ENCODE data around the gene MED8.

Gene MED8

DNA sequence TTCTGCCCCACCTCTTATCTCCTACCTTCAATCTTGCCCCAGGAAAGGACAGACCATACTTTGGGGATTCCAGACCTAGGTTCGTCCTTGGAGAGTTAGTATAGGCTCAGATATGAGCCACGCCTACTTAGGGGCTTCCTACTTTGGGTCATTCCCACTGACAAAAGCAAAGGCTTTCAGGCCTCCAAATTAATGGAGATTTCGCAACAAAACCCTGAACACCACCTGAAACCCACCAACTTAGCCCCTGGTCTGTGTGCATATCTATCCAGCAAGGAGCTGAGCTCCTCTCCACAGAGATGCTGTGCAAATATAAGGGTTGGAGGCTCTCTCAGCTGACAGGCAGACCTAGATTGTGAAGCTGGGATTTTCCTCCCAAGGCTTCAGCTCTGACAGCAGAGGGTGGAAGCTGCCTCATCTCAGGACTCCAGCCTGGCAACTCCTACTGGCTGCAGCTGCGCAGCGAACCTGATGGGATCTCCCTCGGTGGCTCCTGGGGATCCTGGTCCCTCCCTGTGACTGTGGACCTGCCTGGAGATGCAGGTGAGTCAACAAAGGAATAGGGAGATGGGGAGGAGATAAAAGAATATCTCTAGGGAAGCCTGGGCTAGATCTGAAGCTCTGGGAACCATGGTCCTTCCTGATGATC is 49.9 kb downstream of the MED8 start:
- H3K4me1 ChIP-seq (ENCODE audit: insufficient read depth, poor library complexity, severe bottlenecking) = no peaks in the 10 kb centered on the region
- DNase-seq (ENCODE audit: low spot score) (no peak), ATAC-seq (ENCODE audit: low read depth) (no peak)
- no peaks in the 10 kb centered on the region for H3K36me3 ChIP-seq (ENCODE audit: low read depth)
- H3K9me3 ChIP-seq (ENCODE audit: severe bottlenecking) = no peaks in the 10 kb centered on the region
- TF ChIP-seq, protein P1, sequence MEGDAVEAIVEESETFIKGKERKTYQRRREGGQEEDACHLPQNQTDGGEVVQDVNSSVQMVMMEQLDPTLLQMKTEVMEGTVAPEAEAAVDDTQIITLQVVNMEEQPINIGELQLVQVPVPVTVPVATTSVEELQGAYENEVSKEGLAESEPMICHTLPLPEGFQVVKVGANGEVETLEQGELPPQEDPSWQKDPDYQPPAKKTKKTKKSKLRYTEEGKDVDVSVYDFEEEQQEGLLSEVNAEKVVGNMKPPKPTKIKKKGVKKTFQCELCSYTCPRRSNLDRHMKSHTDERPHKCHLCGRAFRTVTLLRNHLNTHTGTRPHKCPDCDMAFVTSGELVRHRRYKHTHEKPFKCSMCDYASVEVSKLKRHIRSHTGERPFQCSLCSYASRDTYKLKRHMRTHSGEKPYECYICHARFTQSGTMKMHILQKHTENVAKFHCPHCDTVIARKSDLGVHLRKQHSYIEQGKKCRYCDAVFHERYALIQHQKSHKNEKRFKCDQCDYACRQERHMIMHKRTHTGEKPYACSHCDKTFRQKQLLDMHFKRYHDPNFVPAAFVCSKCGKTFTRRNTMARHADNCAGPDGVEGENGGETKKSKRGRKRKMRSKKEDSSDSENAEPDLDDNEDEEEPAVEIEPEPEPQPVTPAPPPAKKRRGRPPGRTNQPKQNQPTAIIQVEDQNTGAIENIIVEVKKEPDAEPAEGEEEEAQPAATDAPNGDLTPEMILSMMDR (IDR thresholded peaks at IDR 0.05; ENCODE audit: poor library complexity, severe bottlenecking) = no peak
- no peak overlapping the region for H3K4me3 ChIP-seq (ENCODE audit: severe bottlenecking)
- no peaks in the 10 kb centered on the region for H3K27me3 ChIP-seq (ENCODE audit: insufficient read depth, poor library complexity, severe bottlenecking)
- no peak overlapping the region for H3K27ac ChIP-seq (ENCODE audit: poor library complexity, severe bottlenecking)

DNA sequence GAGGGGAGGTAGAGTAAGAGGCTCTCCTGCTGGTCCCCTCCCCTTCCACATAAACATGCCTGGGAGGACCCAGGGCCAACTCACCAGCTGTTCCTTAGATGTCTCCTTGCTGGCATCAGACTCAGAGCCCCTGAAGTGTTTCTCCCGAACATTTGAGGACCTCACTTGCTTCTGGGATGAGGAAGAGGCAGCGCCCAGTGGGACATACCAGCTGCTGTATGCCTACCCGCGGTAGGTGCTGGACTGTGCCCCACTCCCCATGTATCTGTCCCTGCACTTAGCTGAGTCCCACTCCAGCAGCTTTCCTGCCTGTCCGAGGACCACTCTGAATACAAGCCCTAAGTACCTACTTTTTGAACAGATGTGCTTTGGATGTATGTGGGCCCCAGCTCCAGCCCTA is 51.6 kb downstream of the MED8 start:
- DNase-seq (ENCODE audit: low spot score) (no peak), ATAC-seq (ENCODE audit: low read depth) (no peak)
- TF ChIP-seq, protein P1 (IDR thresholded peaks at IDR 0.05; ENCODE audit: poor library complexity, severe bottlenecking) = no peak
- H3K9me3 ChIP-seq (ENCODE audit: severe bottlenecking) = no peaks in the 10 kb centered on the region
- H3K4me1 ChIP-seq (ENCODE audit: insufficient read depth, poor library complexity, severe bottlenecking) = no peaks in the 10 kb centered on the region
- no peak overlapping the region for H3K4me3 ChIP-seq (ENCODE audit: severe bottlenecking)
- no peaks in the 10 kb centered on the region for H3K36me3 ChIP-seq (ENCODE audit: low read depth)
- no peak overlapping the region for H3K27ac ChIP-seq (ENCODE audit: poor library complexity, severe bottlenecking)
- no peaks in the 10 kb centered on the region for H3K27me3 ChIP-seq (ENCODE audit: insufficient read depth, poor library complexity, severe bottlenecking)

DNA sequence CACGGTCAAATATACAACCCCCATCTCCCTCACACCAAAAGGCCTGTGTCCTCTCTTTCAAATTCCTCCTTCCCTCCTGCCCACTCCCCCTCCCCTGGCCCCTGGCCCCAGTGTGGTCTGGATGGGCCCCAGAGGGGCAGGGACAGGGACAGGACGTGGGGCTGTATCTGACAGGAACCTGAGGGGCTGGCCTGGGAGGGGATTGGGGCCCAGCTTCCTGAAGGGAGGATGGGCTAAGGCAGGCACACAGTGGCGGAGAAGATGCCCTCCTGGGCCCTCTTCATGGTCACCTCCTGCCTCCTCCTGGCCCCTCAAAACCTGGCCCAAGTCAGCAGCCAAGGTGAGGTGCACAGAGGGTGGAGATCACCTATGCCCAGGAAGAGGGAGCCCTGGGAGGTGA is 52.0 kb downstream of the MED8 start, which contains the start of gene MPL:
TSS of gene MPL (plus strand) at position 231 of the 400 bp plus-strand sequence. CDS start at position 262, 31 bp downstream.
- ATAC-seq (ENCODE audit: low read depth) = no peak
- DNase-seq (ENCODE audit: low spot score) = no peak
- H3K4me1 ChIP-seq (ENCODE audit: insufficient read depth, poor library complexity, severe bottlenecking) = no peaks in the 10 kb centered on the region
- no peak within 1 kb of the TSS for H3K27ac ChIP-seq (ENCODE audit: poor library complexity, severe bottlenecking)
- H3K9me3 ChIP-seq (ENCODE audit: severe bottlenecking) = no peaks in the 10 kb centered on the region
- no peak within 1 kb of the TSS for H3K4me3 ChIP-seq (ENCODE audit: severe bottlenecking)
- H3K36me3 ChIP-seq (ENCODE audit: low read depth) = no peaks in the 10 kb centered on the region
- no peaks in the 10 kb centered on the region for H3K27me3 ChIP-seq (ENCODE audit: insufficient read depth, poor library complexity, severe bottlenecking)
- TF ChIP-seq, protein P1 (IDR thresholded peaks at IDR 0.05; ENCODE audit: poor library complexity, severe bottlenecking) = no peak

DNA sequence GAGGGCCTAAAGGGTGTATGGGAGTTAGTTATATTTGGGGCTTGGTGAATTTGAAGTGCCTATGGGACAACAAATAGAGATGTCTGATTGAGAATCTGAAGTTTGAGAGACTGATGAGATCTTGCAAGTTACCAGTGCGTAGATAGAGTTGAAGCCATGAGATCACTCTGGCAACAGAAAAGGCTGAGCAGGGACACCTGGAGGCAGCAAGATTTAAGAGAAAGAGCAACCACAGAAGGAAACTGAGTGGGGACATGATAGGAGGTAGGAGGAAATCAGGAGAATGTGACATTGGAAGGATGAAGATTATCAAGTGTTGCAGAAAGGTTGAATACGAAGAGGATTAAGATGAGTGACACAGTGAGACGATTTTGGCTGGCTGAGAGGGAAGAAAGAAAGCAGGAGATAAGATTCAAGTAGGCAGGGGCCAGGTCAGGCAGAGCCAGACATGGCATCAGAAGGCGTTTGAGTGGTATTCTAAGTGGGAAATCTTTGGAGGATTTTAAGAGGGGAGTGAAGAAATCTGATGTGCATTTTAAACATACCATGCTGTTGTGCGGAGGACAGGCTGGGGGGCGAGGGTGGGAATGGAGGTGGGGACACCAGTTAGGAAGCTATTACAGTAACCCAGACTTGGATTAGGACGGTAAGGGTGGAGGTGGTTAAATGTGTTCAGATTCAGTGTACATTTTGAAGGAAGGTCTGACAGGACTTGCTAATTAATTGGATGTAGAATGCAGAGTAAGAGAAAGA is 55.0 kb downstream of the MED8 start:
- no peak for DNase-seq (ENCODE audit: low spot score)
- Histone ChIP-seq H3K4me3 (ENCODE audit: severe bottlenecking) (no peak overlapping the region), H3K36me3 (ENCODE audit: low read depth) (no peaks in the 10 kb centered on the region), H3K27me3 (ENCODE audit: insufficient read depth, poor library complexity, severe bottlenecking) (no peaks in the 10 kb centered on the region), H3K27ac (ENCODE audit: poor library complexity, severe bottlenecking) (no peak overlapping the region), H3K4me1 (ENCODE audit: insufficient read depth, poor library complexity, severe bottlenecking) (no peaks in the 10 kb centered on the region), H3K9me3 (ENCODE audit: severe bottlenecking) (no peaks in the 10 kb centered on the region)
- TF ChIP-seq, protein P1 (IDR thresholded peaks at IDR 0.05; ENCODE audit: poor library complexity, severe bottlenecking) = no peak
- no peak for ATAC-seq (ENCODE audit: low read depth)
